GM23338 (cell line): ENCODE data around the gene NTM. TPM values are rescaled to one million over a fixed set of nuclear protein-coding genes. Genes with fewer than 3 reads are reported as not detected.

Experiments used
- ATAC-seq: fragments of 200-7000 bp; cut with Tn5 transposase; 3 replicates; pipeline ENCODE4 v1.9.1; 2020
- DNase-seq: peaks from one replicate; pipeline ENCODE4 v3.0.0-alpha.2; 2015; ENCODE audit warnings: low spot score
- H2AFZ ChIP-seq: fragments of 200-600 bp; sonication (generic); 2 replicates; pipeline ENCODE4 v1.8.0; 2016; ENCODE audit warnings: antibody characterized with exemption, mild to moderate bottlenecking, moderate library complexity
- H3F3A ChIP-seq: fragments of 200-600 bp; sonication (generic); replicated peaks from 2 replicates; pipeline ENCODE4 v1.8.0; 2017; ENCODE audit warnings: antibody characterized with exemption, mixed run types, low read depth
- H3K27ac ChIP-seq: fragments of 200-600 bp; sonication (generic); 2 replicates; pipeline ENCODE4 v1.6.1; 2016; ENCODE audit warnings: low read depth
- H3K27me3 ChIP-seq: fragments of 200-600 bp; sonication (generic); 2 replicates; pipeline ENCODE4 v1.8.0; 2016; ENCODE audit warnings: mild to moderate bottlenecking, mixed run types, moderate library complexity; ENCODE audit not compliant: insufficient read depth
- H3K36me3 ChIP-seq: fragments of 200-600 bp; sonication (generic); 2 replicates; pipeline ENCODE4 v1.8.0; 2016; ENCODE audit warnings: mild to moderate bottlenecking; ENCODE audit not compliant: insufficient read depth
- H3K4me1 ChIP-seq: fragments of 200-600 bp; sonication (generic); 2 replicates; pipeline ENCODE4 v1.8.0; 2016; ENCODE audit warnings: mild to moderate bottlenecking, moderate library complexity; ENCODE audit not compliant: insufficient read depth
- H3K4me2 ChIP-seq: fragments of 200-600 bp; sonication (generic); 2 replicates; pipeline ENCODE4 v1.7.1; 2017; ENCODE audit warnings: mixed run types
- H3K4me3 ChIP-seq: fragments of 200-600 bp; sonication (generic); 2 replicates; pipeline ENCODE4 v1.6.1; 2016; ENCODE audit warnings: mixed run types
- H3K79me2 ChIP-seq: fragments of 200-600 bp; sonication (generic); replicated peaks from 2 replicates; pipeline ENCODE4 v1.8.0; 2017; ENCODE audit warnings: mild to moderate bottlenecking; ENCODE audit not compliant: insufficient read depth
- H3K9me2 ChIP-seq: fragments of 200-600 bp; sonication (generic); 2 replicates; pipeline ENCODE4 v1.8.0; 2017; ENCODE audit not compliant: insufficient read depth
- H4K20me1 ChIP-seq: fragments of 200-600 bp; sonication (generic); replicated peaks from 2 replicates; pipeline ENCODE4 v1.8.0; 2017; ENCODE audit warnings: mild to moderate bottlenecking; ENCODE audit not compliant: insufficient read depth
- H3K27ac Mint-ChIP-seq: 2 replicates; pipeline ENCODE4 v1.8.0; 2020; ENCODE audit warnings: inconsistent platforms, mild to moderate bottlenecking, moderate library complexity, mixed read lengths
- H3K27me3 Mint-ChIP-seq: 3 replicates; pipeline ENCODE4 v1.8.0; 2022; ENCODE audit warnings: low read depth, mild to moderate bottlenecking, moderate library complexity, mixed read lengths, inconsistent platforms; ENCODE audit not compliant: insufficient read depth, poor library complexity
- H3K36me3 Mint-ChIP-seq: 3 replicates; pipeline ENCODE4 v1.8.0; 2021; ENCODE audit warnings: low read depth, mild to moderate bottlenecking, inconsistent platforms, moderate library complexity, mixed read lengths
- H3K4me1 Mint-ChIP-seq: 3 replicates; pipeline ENCODE4 v1.8.0; 2020; ENCODE audit warnings: mild to moderate bottlenecking, inconsistent platforms, mixed read lengths
- H3K4me3 Mint-ChIP-seq: 3 replicates; pipeline ENCODE4 v1.8.0; 2021; ENCODE audit warnings: moderate library complexity, mild to moderate bottlenecking, inconsistent platforms, mixed read lengths
- H3K9me3 Mint-ChIP-seq: 3 replicates; pipeline ENCODE4 v1.8.0; 2020; ENCODE audit warnings: moderate library complexity, mild to moderate bottlenecking, inconsistent platforms, mixed read lengths
- CREB1 ChIP-seq: fragments of 250-450 bp; sonication (Bioruptor Pico); IDR thresholded peaks from 2 replicates; pipeline ENCODE4 v1.5.0; 2020; ENCODE audit warnings: low read depth, mild to moderate bottlenecking, moderate library complexity
- CTCF ChIP-seq, 2 experiments: fragments of 200-600 bp in 1 of 2; sonication (generic) in 1 of 2; conservative IDR thresholded peaks; 2 replicates each; pipeline versions ENCODE4 v1.5.1 to v1.6.1; 2016 to 2017; ENCODE audit warnings: antibody characterized with exemption in 2 of 2, low read depth in 2 of 2, mild to moderate bottlenecking in 2 of 2, moderate library complexity in 1 of 2
- EZH2 ChIP-seq: fragments of 200-600 bp; sonication (generic); IDR thresholded peaks from one replicate; pipeline ENCODE4 v1.8.0; 2017; ENCODE audit warnings: antibody characterized with exemption, mild to moderate bottlenecking, low read depth; ENCODE audit not compliant: unreplicated experiment
- EZH2phosphoT487 ChIP-seq: fragments of 200-600 bp; sonication (generic); IDR thresholded peaks from one replicate; pipeline ENCODE4 v1.8.1; 2018; ENCODE audit warnings: antibody characterized with exemption; ENCODE audit not compliant: unreplicated experiment
- NANOG ChIP-seq: IDR thresholded peaks from 2 replicates; pipeline ENCODE4 v1.6.1; 2016; ENCODE audit warnings: antibody characterized with exemption, borderline replicate concordance
- POLR2AphosphoS5 ChIP-seq: IDR thresholded peaks from 2 replicates; pipeline ENCODE4 v1.6.1; 2016; ENCODE audit warnings: antibody characterized with exemption, low read depth
- STAT1 ChIP-seq: IDR thresholded peaks from one replicate; pipeline ENCODE4 v1.6.1; 2016; ENCODE audit warnings: antibody characterized with exemption; ENCODE audit not compliant: unreplicated experiment
- ZNF114 ChIP-seq: fragments of 250-450 bp; sonication (Bioruptor Pico); IDR thresholded peaks from 2 replicates; pipeline ENCODE4 v1.5.0; 2020; ENCODE audit warnings: mild to moderate bottlenecking, moderate library complexity
- ZNF331 ChIP-seq: fragments of 250-450 bp; sonication (Bioruptor Pico); IDR thresholded peaks from 2 replicates; pipeline ENCODE4 v1.5.0; 2020; ENCODE audit warnings: low read depth, mild to moderate bottlenecking, moderate library complexity
- polyA plus RNA-seq: library from polyadenylated mRNA; unstranded; fragments of >200 nt; fragmentation: Nextera tagmentation; extraction: Ambion mirVana; gene quantifications from 2 replicates; pipeline ENCODE4 v1.2.1, GENCODE V29; 2016
- total RNA-seq: library from RNA; depleted of rRNA; stranded (reverse); fragments of >200 nt; shearing (Covaris generic); gene quantifications from 2 replicates; pipeline ENCODE4 v1.2.3, GENCODE V29; 2014
- TF ChIP-seq, protein P1 (sequence below): IDR thresholded peaks from 2 replicates; pipeline ENCODE4 v1.6.1; 2016; ENCODE audit warnings: antibody characterized with exemption
- TF ChIP-seq, protein P2 (sequence below): fragments of 250-450 bp; sonication (Bioruptor Pico); IDR thresholded peaks from 2 replicates; pipeline ENCODE4 v1.5.0; 2020; ENCODE audit warnings: mild to moderate bottlenecking, moderate library complexity

NTM gene
- total and polyA plus RNA-seq, 2 experiments from 2014 or later: 10.6 to 14.6 TPM

DNA sequence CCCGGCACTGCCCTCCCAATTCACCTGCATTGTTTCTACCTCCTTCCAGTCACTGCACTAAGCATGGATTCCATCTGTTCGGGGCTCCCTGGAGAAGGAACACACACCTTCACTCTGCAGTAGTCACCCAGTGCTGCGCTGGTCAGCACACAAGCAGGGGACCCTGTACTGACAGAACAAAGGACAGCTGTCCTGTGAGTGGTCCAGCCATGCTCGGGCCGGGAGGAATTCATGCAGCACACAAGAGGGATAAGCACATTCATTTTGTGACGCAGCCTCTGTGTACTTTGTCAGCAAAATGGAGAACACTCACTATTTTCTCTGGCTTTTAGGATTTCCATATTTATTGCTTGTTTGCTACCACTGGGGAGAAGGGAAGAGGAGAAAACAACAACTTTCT lies 167.3 kb downstream of the NTM start:
- Histone ChIP-seq H3K27me3 (no peaks in the 10 kb centered on the region), H3K4me3 (no peak overlapping the region), H3K9me2 (no peaks in the 10 kb centered on the region), H3K4me1 (no peaks in the 10 kb centered on the region), H3K36me3 (peaks cover 4% of the 10 kb centered on the region; the same call in 1 of the 2 replicates), H3K27ac (no peak overlapping the region), H4K20me1 (no peaks in the 10 kb centered on the region), H3K4me2 (no peak overlapping the region), H3F3A (no peaks in the 10 kb centered on the region), H3K79me2 (no peaks in the 10 kb centered on the region), H2AFZ (0 out of 2 replicates have a peak overlapping the region, but pooled peaks have one; percentile 43)
- Mint-ChIP-seq H3K27me3 (peaks cover 6% of the 10 kb centered on the region), H3K4me1 (peaks cover 7% of the 10 kb centered on the region), H3K36me3 (peaks cover 9% of the 10 kb centered on the region; the same call in 2 of the 3 replicates), H3K4me3 (no peak overlapping the region), H3K9me3 (peaks cover 8% of the 10 kb centered on the region; the same call in 2 of the 3 replicates), H3K27ac (no peak overlapping the region)
- TF ChIP-seq CREB1 (CRISPR knock-in tag) (no peak), NANOG (no peak), ZNF114 (CRISPR knock-in tag) (no peak), STAT1 (no peak), EZH2phosphoT487 (no peak)
- TF ChIP-seq, protein P1, sequence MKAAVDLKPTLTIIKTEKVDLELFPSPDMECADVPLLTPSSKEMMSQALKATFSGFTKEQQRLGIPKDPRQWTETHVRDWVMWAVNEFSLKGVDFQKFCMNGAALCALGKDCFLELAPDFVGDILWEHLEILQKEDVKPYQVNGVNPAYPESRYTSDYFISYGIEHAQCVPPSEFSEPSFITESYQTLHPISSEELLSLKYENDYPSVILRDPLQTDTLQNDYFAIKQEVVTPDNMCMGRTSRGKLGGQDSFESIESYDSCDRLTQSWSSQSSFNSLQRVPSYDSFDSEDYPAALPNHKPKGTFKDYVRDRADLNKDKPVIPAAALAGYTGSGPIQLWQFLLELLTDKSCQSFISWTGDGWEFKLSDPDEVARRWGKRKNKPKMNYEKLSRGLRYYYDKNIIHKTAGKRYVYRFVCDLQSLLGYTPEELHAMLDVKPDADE: no peak
- ATAC-seq: peak; percentile 57
- no peak for DNase-seq

GRCh38 chr11:131538322-131538721 lies 167.9 kb downstream of the NTM start:
- no peaks in the 10 kb centered on the region for H4K20me1 ChIP-seq
- Mint-ChIP-seq H3K27me3 (peaks cover 6% of the 10 kb centered on the region), H3K4me1 (peaks cover 7% of the 10 kb centered on the region), H3K36me3 (peaks cover 9% of the 10 kb centered on the region; the same call in 2 of the 3 replicates), H3K9me3 (peaks cover 8% of the 10 kb centered on the region; the same call in 2 of the 3 replicates), H3K27ac (no peak overlapping the region), H3K4me3 (no peak overlapping the region)
- H3F3A ChIP-seq: no peaks in the 10 kb centered on the region
- ATAC-seq (no peak), DNase-seq (no peak)
- no peaks in the 10 kb centered on the region for H3K79me2 ChIP-seq
- H3K4me3 ChIP-seq: no peak overlapping the region
- H3K4me2 ChIP-seq: no peak overlapping the region
- no peaks in the 10 kb centered on the region for H3K4me1 ChIP-seq
- H2AFZ ChIP-seq: no peak overlapping the region
- no peak overlapping the region for H3K27ac ChIP-seq
- peaks cover 4% of the 10 kb centered on the region; the same call in 1 of the 2 replicates for H3K36me3 ChIP-seq
- no peaks in the 10 kb centered on the region for H3K9me2 ChIP-seq
- no peaks in the 10 kb centered on the region for H3K27me3 ChIP-seq
- TF ChIP-seq, protein P1: no peak
- TF ChIP-seq EZH2phosphoT487: no peak
- no peak for TF ChIP-seq STAT1
- TF ChIP-seq CTCF (conservative IDR thresholded peaks at IDR 0.05; ENCODE audit: low read depth in 2 of 2): no peak
- no peak for TF ChIP-seq POLR2AphosphoS5
- no peak for TF ChIP-seq ZNF331 (CRISPR knock-in tag)
- no peak for TF ChIP-seq CREB1 (CRISPR knock-in tag)
- TF ChIP-seq ZNF114 (CRISPR knock-in tag): no peak
- TF ChIP-seq, protein P2, sequence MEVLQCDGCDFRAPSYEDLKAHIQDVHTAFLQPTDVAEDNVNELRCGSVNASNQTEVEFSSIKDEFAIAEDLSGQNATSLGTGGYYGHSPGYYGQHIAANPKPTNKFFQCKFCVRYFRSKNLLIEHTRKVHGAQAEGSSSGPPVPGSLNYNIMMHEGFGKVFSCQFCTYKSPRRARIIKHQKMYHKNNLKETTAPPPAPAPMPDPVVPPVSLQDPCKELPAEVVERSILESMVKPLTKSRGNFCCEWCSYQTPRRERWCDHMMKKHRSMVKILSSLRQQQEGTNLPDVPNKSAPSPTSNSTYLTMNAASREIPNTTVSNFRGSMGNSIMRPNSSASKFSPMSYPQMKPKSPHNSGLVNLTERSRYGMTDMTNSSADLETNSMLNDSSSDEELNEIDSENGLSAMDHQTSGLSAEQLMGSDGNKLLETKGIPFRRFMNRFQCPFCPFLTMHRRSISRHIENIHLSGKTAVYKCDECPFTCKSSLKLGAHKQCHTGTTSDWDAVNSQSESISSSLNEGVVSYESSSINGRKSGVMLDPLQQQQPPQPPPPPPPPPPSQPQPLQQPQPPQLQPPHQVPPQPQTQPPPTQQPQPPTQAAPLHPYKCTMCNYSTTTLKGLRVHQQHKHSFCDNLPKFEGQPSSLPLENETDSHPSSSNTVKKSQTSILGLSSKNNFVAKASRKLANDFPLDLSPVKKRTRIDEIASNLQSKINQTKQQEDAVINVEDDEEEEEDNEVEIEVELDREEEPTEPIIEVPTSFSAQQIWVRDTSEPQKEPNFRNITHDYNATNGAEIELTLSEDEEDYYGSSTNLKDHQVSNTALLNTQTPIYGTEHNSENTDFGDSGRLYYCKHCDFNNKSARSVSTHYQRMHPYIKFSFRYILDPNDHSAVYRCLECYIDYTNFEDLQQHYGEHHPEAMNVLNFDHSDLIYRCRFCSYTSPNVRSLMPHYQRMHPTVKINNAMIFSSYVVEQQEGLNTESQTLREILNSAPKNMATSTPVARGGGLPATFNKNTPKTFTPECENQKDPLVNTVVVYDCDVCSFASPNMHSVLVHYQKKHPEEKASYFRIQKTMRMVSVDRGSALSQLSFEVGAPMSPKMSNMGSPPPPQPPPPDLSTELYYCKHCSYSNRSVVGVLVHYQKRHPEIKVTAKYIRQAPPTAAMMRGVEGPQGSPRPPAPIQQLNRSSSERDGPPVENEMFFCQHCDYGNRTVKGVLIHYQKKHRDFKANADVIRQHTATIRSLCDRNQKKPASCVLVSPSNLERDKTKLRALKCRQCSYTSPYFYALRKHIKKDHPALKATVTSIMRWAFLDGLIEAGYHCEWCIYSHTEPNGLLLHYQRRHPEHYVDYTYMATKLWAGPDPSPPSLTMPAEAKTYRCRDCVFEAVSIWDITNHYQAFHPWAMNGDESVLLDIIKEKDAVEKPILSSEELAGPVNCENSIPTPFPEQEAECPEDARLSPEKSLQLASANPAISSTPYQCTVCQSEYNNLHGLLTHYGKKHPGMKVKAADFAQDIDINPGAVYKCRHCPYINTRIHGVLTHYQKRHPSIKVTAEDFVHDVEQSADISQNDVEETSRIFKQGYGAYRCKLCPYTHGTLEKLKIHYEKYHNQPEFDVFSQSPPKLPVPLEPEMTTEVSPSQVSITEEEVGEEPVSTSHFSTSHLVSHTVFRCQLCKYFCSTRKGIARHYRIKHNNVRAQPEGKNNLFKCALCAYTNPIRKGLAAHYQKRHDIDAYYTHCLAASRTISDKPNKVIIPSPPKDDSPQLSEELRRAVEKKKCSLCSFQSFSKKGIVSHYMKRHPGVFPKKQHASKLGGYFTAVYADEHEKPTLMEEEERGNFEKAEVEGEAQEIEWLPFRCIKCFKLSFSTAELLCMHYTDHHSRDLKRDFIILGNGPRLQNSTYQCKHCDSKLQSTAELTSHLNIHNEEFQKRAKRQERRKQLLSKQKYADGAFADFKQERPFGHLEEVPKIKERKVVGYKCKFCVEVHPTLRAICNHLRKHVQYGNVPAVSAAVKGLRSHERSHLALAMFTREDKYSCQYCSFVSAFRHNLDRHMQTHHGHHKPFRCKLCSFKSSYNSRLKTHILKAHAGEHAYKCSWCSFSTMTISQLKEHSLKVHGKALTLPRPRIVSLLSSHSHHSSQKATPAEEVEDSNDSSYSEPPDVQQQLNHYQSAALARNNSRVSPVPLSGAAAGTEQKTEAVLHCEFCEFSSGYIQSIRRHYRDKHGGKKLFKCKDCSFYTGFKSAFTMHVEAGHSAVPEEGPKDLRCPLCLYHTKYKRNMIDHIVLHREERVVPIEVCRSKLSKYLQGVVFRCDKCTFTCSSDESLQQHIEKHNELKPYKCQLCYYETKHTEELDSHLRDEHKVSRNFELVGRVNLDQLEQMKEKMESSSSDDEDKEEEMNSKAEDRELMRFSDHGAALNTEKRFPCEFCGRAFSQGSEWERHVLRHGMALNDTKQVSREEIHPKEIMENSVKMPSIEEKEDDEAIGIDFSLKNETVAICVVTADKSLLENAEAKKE: no peak
- no peak for TF ChIP-seq NANOG
- no peak for TF ChIP-seq EZH2
